Measurements from ENCODE around the gene SORBS2.

Gene SORBS2

DNA sequence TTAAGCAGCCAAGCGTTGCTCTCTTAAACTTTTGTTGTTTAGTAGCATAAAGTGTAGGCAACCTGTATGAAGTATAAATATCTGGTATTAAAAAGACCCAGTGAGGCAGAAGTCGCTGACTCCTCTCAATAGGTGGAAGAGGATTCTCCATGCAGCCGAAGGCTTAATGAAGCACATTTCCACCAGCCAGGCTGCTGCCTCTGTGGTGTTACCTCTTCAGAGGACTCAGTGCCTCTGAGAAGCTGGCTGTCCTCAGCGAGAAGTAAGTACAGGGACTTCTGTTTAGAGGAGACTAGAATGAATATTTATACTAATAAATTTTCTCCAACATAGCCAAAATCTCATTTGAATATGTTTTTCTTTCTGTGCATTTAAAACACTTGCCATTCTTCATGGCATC is 6.0 kb downstream of the SORBS2 start:
- no peak for TF ChIP-seq CTCF (conservative IDR thresholded peaks at IDR 0.05; ENCODE audit: control insufficient read depth, insufficient read depth, low read depth, low read length)
- H3K4me3 ChIP-seq (ENCODE audit: control insufficient read depth, low read depth, low read length): no peak overlapping the region
- DNase-seq (ENCODE audit: low read depth): no peak

DNA sequence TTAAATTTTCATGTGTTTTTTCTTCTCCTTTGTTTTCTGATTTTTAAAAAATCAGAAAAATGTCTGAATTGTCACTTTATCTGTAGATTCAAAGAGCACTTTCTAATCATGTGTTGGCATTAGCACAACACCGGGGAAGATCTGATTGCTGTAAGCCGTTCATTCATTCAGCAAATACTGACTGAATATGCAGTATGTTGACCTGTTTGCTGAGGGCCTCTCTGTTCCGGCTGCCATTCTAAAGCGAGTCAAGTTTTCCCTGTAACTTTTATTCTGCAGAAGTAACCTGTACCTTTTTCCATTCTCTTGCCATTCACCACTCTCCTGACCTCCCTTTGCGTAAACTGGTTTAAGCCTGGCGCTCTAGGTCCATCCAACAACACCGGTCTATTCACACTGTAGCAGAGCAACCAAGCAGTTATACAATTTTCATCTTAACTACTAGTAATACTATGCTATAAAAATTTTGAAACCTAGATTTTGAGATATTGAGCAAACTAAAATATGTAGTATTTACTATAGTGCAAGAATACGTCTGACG is 6.7 kb downstream of the SORBS2 start:
- no peak for DNase-seq (ENCODE audit: low read depth)
- H3K4me3 ChIP-seq (ENCODE audit: control insufficient read depth, low read depth, low read length): no peak overlapping the region
- no peak for TF ChIP-seq CTCF (conservative IDR thresholded peaks at IDR 0.05; ENCODE audit: control insufficient read depth, insufficient read depth, low read depth, low read length)

DNA sequence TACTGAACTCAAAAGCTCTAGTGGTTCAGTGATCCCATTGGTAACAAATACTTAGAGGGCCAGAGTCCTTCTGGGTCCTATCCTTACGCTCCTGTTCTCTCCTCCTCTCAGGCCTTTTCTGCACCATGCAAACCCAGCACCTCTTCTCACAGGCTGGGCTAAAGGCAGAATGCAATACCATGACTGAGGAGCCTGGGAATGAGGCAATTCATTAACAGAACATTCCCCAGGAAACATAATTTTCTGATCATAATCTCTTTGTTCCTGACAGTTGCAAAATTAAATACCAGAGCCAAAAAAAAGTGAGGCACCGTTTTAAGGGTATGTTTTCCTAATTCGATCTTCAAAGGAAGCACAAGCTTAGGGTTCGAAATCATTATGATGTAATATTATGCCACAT is 9.0 kb downstream of the SORBS2 start:
- no peak for DNase-seq (ENCODE audit: low read depth)
- H3K4me3 ChIP-seq (ENCODE audit: control insufficient read depth, low read depth, low read length): no peak overlapping the region
- TF ChIP-seq CTCF (conservative IDR thresholded peaks at IDR 0.05; ENCODE audit: control insufficient read depth, insufficient read depth, low read depth, low read length): no peak

- DNase-seq (ENCODE audit: low read depth): peak; percentile 51
- no peak overlapping the region for H3K4me3 ChIP-seq (ENCODE audit: control insufficient read depth, low read depth, low read length)
- TF ChIP-seq CTCF (conservative IDR thresholded peaks at IDR 0.05; ENCODE audit: control insufficient read depth, insufficient read depth, low read depth, low read length): no peak
These were observed 10.5 kb downstream of the SORBS2 start for GRCh38 chr4:185801471-185801870.

DNA sequence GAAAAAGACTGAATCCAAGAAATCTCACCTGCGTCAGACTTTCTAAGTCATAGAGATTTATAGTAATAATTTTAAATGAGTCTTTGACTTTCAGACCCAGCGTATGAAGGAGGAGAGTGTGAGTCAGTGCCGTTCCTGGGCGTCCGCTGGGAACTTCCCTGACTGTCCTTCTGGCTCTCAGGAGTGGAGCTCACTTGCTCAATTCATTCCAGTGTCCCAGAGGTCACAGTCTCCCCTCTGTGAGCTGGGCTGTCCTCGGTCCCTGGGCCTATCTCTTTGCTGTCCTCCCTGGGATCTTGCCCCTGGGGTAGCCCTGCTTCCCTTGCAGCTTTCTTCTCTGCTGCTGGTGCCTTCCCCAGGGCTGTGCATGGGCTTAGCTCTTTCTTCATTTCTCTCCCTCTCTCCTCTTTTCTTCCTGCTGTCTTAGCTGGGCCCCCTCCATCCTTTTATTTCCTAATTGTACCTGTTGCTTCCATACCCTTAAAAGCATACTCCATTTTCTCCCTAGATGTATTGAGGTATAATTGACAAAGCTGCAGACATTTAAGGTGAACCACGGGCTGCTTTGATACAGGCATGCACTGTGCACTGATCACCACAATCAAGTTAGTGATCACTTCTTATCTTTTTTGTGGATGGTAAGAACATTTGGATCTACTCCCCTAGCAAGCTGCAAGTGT is 11.6 kb downstream of the SORBS2 start:
- no peak overlapping the region for H3K4me3 ChIP-seq (ENCODE audit: control insufficient read depth, low read depth, low read length)
- no peak for TF ChIP-seq CTCF (conservative IDR thresholded peaks at IDR 0.05; ENCODE audit: control insufficient read depth, insufficient read depth, low read depth, low read length)
- no peak for DNase-seq (ENCODE audit: low read depth)

- no peak for TF ChIP-seq CTCF (conservative IDR thresholded peaks at IDR 0.05; ENCODE audit: control insufficient read depth, insufficient read depth, low read depth, low read length)
- H3K4me3 ChIP-seq (ENCODE audit: control insufficient read depth, low read depth, low read length): no peak overlapping the region
- no peak for DNase-seq (ENCODE audit: low read depth)
These were observed 12.6 kb downstream of the SORBS2 start for GRCh38 chr4:185799442-185799841.

Measured in fibroblast of mammary gland (primary cell).